Endothelial cell (in vitro differentiated cells): Measurements from ENCODE around the gene FXYD6. TPM values are rescaled to one million over a fixed set of nuclear protein-coding genes. Genes with fewer than 3 reads are reported as not detected.

Experiments used
- DNase-seq: peaks from one replicate; pipeline ENCODE4 v3.0.0; 2021; ENCODE audit warnings: low spot score
- H3K27ac Mint-ChIP-seq: one replicate; pipeline ENCODE4 v1.8.0; 2021; ENCODE audit warnings: mixed read lengths, inconsistent platforms; ENCODE audit not compliant: unreplicated experiment
- H3K27me3 Mint-ChIP-seq: one replicate; pipeline ENCODE4 v1.8.0; 2021; ENCODE audit warnings: mild to moderate bottlenecking, moderate library complexity, mixed read lengths, inconsistent platforms; ENCODE audit not compliant: unreplicated experiment
- H3K36me3 Mint-ChIP-seq: one replicate; pipeline ENCODE4 v1.8.0; 2021; ENCODE audit warnings: mild to moderate bottlenecking, low read depth, mixed read lengths, inconsistent platforms; ENCODE audit not compliant: unreplicated experiment
- H3K4me1 Mint-ChIP-seq: one replicate; pipeline ENCODE4 v1.8.0; 2021; ENCODE audit warnings: mild to moderate bottlenecking, mixed read lengths, inconsistent platforms; ENCODE audit not compliant: unreplicated experiment
- H3K4me3 Mint-ChIP-seq: one replicate; pipeline ENCODE4 v1.8.0; 2021; ENCODE audit warnings: mild to moderate bottlenecking, mixed read lengths, inconsistent platforms; ENCODE audit not compliant: unreplicated experiment
- H3K9me3 Mint-ChIP-seq: one replicate; pipeline ENCODE4 v1.8.0; 2021; ENCODE audit warnings: mixed read lengths, inconsistent platforms; ENCODE audit not compliant: unreplicated experiment
- CTCF ChIP-seq: fragments of 200-600 bp; sonication (generic); IDR thresholded peaks from one replicate; pipeline ENCODE4 v1.5.0; 2021; ENCODE audit warnings: antibody characterized with exemption; ENCODE audit not compliant: unreplicated experiment
- total RNA-seq: library from RNA; stranded (reverse); fragmentation: NEBNext Ultra II Directional; extraction: Animal tissue kit (Norgen Biotek cat#: 25700); gene quantifications from one replicate; pipeline ENCODE4 v1.2.1, GENCODE V29; 2021; ENCODE audit not compliant: unreplicated experiment

The FXYD6 gene
- total RNA-seq, 1 donor from 2014 or later: 18.1 TPM

GRCh38 chr11:117822074-117823033 is 54.1 kb downstream of the FXYD6 start:
- no peak overlapping the region for H3K27ac Mint-ChIP-seq
- no peaks in the 10 kb centered on the region for H3K9me3 Mint-ChIP-seq
- DNase-seq: peak; percentile 56
- H3K36me3 Mint-ChIP-seq: no peaks in the 10 kb centered on the region
- H3K27me3 Mint-ChIP-seq: peaks cover 7% of the 10 kb centered on the region
- no peak for TF ChIP-seq CTCF
- no peak overlapping the region for H3K4me3 Mint-ChIP-seq
- peaks cover 20% of the 10 kb centered on the region for H3K4me1 Mint-ChIP-seq

- Mint-ChIP-seq H3K9me3 (no peaks in the 10 kb centered on the region), H3K4me3 (no peak overlapping the region), H3K27me3 (peaks cover 6% of the 10 kb centered on the region), H3K4me1 (peaks cover 22% of the 10 kb centered on the region), H3K36me3 (no peaks in the 10 kb centered on the region), H3K27ac (no peak overlapping the region)
- no peak for DNase-seq
- no peak for TF ChIP-seq CTCF
These were observed 55.0 kb downstream of the FXYD6 start for GRCh38 chr11:117821431-117821830.

GRCh38 chr11:117820516-117820915 is 55.9 kb downstream of the FXYD6 start:
- Mint-ChIP-seq H3K4me1 (peaks cover 22% of the 10 kb centered on the region), H3K36me3 (no peaks in the 10 kb centered on the region), H3K27me3 (peaks cover 6% of the 10 kb centered on the region), H3K27ac (no peak overlapping the region), H3K4me3 (no peak overlapping the region), H3K9me3 (no peaks in the 10 kb centered on the region)
- DNase-seq: no peak
- no peak for TF ChIP-seq CTCF

DNA sequence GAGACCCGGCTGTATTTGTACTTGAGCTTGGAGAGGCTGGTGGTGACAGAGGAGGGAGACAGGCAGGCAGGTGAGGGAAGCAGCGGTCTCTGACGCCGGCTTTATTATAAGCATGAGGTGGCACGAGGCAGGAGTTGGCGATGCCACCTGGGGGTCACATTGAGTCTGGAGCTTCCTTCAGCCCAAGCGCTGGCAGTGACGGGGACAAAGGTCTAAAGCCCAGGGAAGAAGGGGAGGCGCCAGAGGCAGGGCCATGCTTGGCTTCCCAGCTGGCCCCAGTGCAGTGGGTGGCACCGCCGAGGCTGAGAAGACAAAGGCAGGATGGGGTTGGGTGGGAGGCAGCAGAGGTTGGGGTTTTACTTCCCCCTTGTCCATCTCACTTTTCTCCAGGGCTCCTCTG is 56.4 kb downstream of the FXYD6 start:
- H3K4me3 Mint-ChIP-seq: no peak overlapping the region
- H3K36me3 Mint-ChIP-seq: no peaks in the 10 kb centered on the region
- H3K27ac Mint-ChIP-seq: no peak overlapping the region
- H3K27me3 Mint-ChIP-seq: peaks cover 4% of the 10 kb centered on the region
- H3K9me3 Mint-ChIP-seq: no peaks in the 10 kb centered on the region
- no peak for TF ChIP-seq CTCF
- peaks cover 22% of the 10 kb centered on the region for H3K4me1 Mint-ChIP-seq
- no peak for DNase-seq
